ENCODE data around the gene IAH1.
"Not testable (repeated sequence)": the region's sequence is repeated elsewhere in the genome, so short reads cannot be mapped to it uniquely, and the experiment has no call there.

The IAH1 gene

GRCh38 chr2:9497017-9497416, 22.7 kb downstream of the IAH1 start:
- H3K4me3 ChIP-seq (ENCODE audit: low read length) = no peak overlapping the region
- no peaks in the 10 kb centered on the region for H3K9me3 ChIP-seq (replicated peaks; ENCODE audit: insufficient read depth, low read length)
- H2AFZ ChIP-seq (ENCODE audit: low read length) = no peak overlapping the region
- H3K79me2 ChIP-seq (ENCODE audit: low read length) = 0 out of 2 replicates have a peak, but pooled peaks cover 3% of the 10 kb centered on the region
- H3K9me2 ChIP-seq (replicated peaks; ENCODE audit: insufficient read depth, low read length) = no peaks in the 10 kb centered on the region
- H3K27me3 ChIP-seq (replicated peaks; ENCODE audit: insufficient read depth, low read length) = no peaks in the 10 kb centered on the region
- no peak for DNase-seq
- H3K27ac ChIP-seq (ENCODE audit: low read length) = no peak overlapping the region
- H3K9ac ChIP-seq (ENCODE audit: low read length) = no peak overlapping the region
- TF ChIP-seq CTCF (IDR thresholded peaks at IDR 0.05; ENCODE audit: low read length) = no peak
- no peak for TF ChIP-seq EZH2 (optimal IDR thresholded peaks at IDR 0.05; ENCODE audit: low read depth, low read length)
- no peak for TF ChIP-seq EZH2phosphoT487 (IDR thresholded peaks at IDR 0.05; ENCODE audit: low read length)
- no peaks in the 10 kb centered on the region for H4K20me1 ChIP-seq (ENCODE audit: insufficient read depth, low read length)
- H3K36me3 ChIP-seq (replicated peaks; ENCODE audit: insufficient read depth, low read length) = peaks cover 5% of the 10 kb centered on the region; the same call in 1 of the 2 replicates
- no peak overlapping the region for H3K4me2 ChIP-seq (ENCODE audit: low read depth, low read length)
- no peaks in the 10 kb centered on the region for H3K4me1 ChIP-seq (ENCODE audit: low read length)
- no peaks in the 10 kb centered on the region for H3F3A ChIP-seq (ENCODE audit: insufficient read depth, low read length)

- Histone ChIP-seq H3K36me3 (replicated peaks; ENCODE audit: insufficient read depth, low read length) (peaks cover 5% of the 10 kb centered on the region; the same call in 1 of the 2 replicates), H3K4me1 (ENCODE audit: low read length) (no peaks in the 10 kb centered on the region), H3K9me3 (replicated peaks; ENCODE audit: insufficient read depth, low read length) (no peaks in the 10 kb centered on the region), H3K27ac (ENCODE audit: low read length) (no peak overlapping the region), H3K27me3 (replicated peaks; ENCODE audit: insufficient read depth, low read length) (no peaks in the 10 kb centered on the region), H4K20me1 (ENCODE audit: insufficient read depth, low read length) (no peaks in the 10 kb centered on the region), H3F3A (ENCODE audit: insufficient read depth, low read length) (no peaks in the 10 kb centered on the region), H2AFZ (ENCODE audit: low read length) (no peak overlapping the region), H3K9me2 (replicated peaks; ENCODE audit: insufficient read depth, low read length) (no peaks in the 10 kb centered on the region), H3K9ac (ENCODE audit: low read length) (no peak overlapping the region), H3K4me2 (ENCODE audit: low read depth, low read length) (no peak overlapping the region), H3K79me2 (ENCODE audit: low read length) (0 out of 2 replicates have a peak, but pooled peaks cover 3% of the 10 kb centered on the region), H3K4me3 (ENCODE audit: low read length) (no peak overlapping the region)
- no peak for DNase-seq
- TF ChIP-seq CTCF (IDR thresholded peaks at IDR 0.05; ENCODE audit: low read length) (no peak), EZH2phosphoT487 (IDR thresholded peaks at IDR 0.05; ENCODE audit: low read length) (no peak), EZH2 (optimal IDR thresholded peaks at IDR 0.05; ENCODE audit: low read depth, low read length) (no peak)
Measured at GRCh38 chr2:9498210-9498609, 23.9 kb downstream of the IAH1 start.

GRCh38 chr2:9508931-9509330, 34.6 kb downstream of the IAH1 start:
- no peaks in the 10 kb centered on the region for H3K79me2 ChIP-seq (ENCODE audit: low read length)
- no peaks in the 10 kb centered on the region for H3K4me1 ChIP-seq (ENCODE audit: low read length)
- no peak overlapping the region for H3K27ac ChIP-seq (ENCODE audit: low read length)
- H3K4me2 ChIP-seq (ENCODE audit: low read depth, low read length) = no peak overlapping the region
- no peak for TF ChIP-seq CTCF (IDR thresholded peaks at IDR 0.05; ENCODE audit: low read length)
- H3K4me3 ChIP-seq (ENCODE audit: low read length) = no peak overlapping the region
- no peaks in the 10 kb centered on the region for H3F3A ChIP-seq (ENCODE audit: insufficient read depth, low read length)
- H3K36me3 ChIP-seq (replicated peaks; ENCODE audit: insufficient read depth, low read length) = no peaks in the 10 kb centered on the region
- no peak overlapping the region for H3K9ac ChIP-seq (ENCODE audit: low read length)
- no peak for DNase-seq
- H2AFZ ChIP-seq (ENCODE audit: low read length) = no peak overlapping the region
- no peaks in the 10 kb centered on the region for H3K27me3 ChIP-seq (replicated peaks; ENCODE audit: insufficient read depth, low read length)
- no peaks in the 10 kb centered on the region for H3K9me3 ChIP-seq (replicated peaks; ENCODE audit: insufficient read depth, low read length)
- H4K20me1 ChIP-seq (ENCODE audit: insufficient read depth, low read length) = no peaks in the 10 kb centered on the region
- no peaks in the 10 kb centered on the region for H3K9me2 ChIP-seq (replicated peaks; ENCODE audit: insufficient read depth, low read length)

- H3K27ac ChIP-seq (ENCODE audit: low read length); H3F3A ChIP-seq (ENCODE audit: insufficient read depth, low read length); H2AFZ ChIP-seq (ENCODE audit: low read length); H3K4me2 ChIP-seq (ENCODE audit: low read depth, low read length); H3K27me3 ChIP-seq (replicated peaks; ENCODE audit: insufficient read depth, low read length); H3K9me3 ChIP-seq (replicated peaks; ENCODE audit: insufficient read depth, low read length); H3K9me2 ChIP-seq (replicated peaks; ENCODE audit: insufficient read depth, low read length); H3K36me3 ChIP-seq (replicated peaks; ENCODE audit: insufficient read depth, low read length); H4K20me1 ChIP-seq (ENCODE audit: insufficient read depth, low read length); H3K79me2 ChIP-seq (ENCODE audit: low read length); DNase-seq; H3K9ac ChIP-seq (ENCODE audit: low read length); H3K4me1 ChIP-seq (ENCODE audit: low read length); H3K4me3 ChIP-seq (ENCODE audit: low read length): not testable (repeated sequence)
Measured at GRCh38 chr2:9513946-9514345, 39.6 kb downstream of the IAH1 start.

Data from MM.1S (cell line).